Kidney capillary endothelial cell (primary cell): ENCODE data around the gene TNFAIP1.

ENCODE experiments used
- DNase-seq: peaks from one replicate; pipeline ENCODE4 v3.0.0-alpha.2; 2018; ENCODE audit warnings: low spot score

The TNFAIP1 gene

DNA sequence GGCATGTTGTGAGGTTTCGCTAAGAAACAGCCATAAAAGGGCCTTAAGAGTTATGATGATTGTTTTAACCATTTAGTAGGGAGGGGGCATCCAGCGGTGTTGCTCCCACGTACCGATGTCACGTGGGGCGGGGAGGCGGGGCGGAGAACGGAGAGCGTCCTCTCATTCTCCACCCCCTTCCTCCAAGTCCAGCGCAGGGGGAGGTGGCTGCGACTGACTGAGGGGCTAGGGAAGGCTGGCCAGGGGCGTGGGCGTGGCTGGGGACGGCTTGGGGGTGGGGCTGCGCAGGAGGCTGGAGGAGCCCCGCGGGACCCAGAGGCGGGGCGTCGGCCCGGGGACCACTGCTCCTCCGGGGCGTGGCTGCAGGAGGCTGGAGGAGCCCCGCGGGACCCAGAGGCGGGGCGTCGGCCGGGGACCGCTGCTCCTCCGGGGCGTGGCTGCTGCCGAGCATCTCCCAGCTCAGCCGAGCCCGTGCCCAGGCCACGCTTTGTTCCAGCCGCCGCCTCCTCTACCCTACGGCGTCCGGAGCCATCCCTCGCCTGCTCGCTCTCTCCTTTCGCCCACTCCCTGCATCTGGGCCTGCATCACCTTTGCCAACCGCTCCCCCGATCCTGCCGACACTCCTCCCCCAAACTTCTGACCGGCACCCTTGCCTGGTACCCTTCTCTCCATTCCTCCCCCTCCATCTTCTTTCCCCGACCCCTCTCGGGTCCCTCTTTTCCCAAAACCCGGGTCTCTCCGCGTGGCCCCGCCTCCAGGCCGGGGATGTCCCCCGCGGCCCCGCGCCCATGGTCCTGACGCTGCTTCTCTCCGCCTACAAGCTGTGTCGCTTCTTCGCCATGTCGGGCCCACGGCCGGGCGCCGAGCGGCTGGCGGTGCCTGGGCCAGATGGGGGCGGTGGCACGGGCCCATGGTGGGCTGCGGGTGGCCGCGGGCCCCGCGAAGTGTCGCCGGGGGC, 36.0 kb downstream of the TNFAIP1 start, which contains the start of gene SARM1:
TSS of gene SARM1 (plus strand) at position 450 of the 958 bp plus-strand sequence. CDS start at position 789, 339 bp downstream.
- no peak for DNase-seq

DNA sequence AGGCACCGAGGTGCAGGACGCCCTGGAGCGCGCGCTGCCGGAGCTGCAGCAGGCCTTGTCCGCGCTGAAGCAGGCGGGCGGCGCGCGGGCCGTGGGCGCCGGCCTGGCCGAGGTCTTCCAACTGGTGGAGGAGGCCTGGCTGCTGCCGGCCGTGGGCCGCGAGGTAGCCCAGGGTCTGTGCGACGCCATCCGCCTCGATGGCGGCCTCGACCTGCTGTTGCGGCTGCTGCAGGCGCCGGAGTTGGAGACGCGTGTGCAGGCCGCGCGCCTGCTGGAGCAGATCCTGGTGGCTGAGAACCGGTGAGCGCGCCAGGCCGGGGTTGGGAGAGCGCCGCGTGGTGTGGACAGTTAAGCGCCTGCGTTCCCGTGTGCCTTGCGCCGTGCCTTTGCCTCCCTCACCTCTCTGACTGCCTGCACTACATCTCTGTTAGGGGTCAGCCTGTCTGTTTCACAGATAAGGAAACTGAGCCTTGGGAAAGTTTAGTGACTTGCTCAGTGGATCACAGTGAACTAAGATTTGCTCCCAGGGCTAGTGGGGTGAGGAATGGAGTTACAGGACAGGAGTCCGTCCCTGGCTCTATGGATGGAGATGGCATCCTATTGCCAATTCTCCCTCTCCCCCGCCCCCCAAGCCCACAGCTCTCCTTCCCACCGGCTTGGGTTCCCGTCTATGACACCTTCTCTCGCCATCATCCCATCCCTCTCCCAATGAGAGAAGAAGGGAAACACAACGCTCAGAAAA, 36.8 kb downstream of the TNFAIP1 start:
- DNase-seq, result no peak

DNA sequence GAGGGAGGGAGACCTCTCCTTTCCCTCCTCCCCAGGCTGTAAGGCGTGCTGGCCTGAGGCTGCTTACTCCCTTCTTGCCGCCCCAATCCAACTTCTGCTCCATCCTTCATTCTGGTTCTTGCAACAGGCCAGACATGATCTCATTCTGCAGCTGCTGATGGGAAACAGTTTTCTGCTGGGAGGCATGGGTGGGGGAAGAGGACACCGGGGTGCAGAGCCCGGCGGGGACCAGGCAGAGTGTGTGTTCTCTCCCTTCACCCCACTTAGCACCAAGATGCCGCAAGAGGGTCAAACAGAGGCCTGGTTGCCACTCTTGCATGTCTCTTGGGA, 37.3 kb downstream of the TNFAIP1 start:
- DNase-seq, result no peak

DNA sequence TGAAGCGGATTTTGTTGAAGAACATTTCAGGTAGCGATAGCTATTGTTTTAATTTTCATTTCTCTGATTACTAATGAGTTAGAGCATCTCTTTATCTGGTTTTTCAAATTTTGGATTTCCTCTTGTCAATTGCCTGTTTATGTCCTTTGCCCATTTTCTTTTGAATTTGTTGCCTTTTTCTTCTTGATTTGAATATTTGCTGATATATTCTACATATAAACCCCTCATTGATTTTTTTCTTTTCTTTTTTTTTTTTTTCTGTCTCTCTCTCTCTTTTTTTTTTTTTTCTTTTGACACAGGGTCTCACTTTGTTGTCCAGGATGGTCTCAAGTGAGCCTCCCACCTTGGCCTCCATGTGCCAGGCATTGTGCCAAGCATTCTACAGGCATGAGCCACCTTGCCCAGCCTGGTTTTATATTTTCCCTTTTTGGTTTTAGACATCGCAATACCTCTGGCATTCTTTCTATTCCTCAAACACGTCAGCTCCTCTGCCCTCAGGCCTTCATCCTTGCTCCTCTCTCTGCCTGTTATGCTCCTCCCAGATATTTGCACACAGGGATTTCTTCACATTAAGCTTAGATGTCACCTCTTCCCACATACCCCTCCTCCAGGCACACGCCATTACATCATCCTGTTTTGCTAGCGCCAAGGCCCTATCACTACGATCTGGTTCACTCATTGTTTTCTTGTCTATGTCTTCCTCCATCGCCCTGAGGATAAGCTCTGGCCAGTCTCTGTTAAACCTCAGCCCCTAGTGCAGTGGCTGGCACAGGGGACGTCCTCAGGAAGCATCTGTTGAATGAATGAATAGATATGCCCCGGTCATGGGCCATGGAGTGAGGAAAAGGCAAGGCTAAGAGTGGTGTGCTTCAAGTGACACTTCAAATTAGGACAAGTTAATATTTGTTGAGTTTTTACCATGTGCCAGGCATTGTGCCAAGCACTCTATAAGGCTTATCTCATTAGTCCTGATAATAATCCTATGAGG, 44.5 kb downstream of the TNFAIP1 start:
- no peak for DNase-seq

DNA sequence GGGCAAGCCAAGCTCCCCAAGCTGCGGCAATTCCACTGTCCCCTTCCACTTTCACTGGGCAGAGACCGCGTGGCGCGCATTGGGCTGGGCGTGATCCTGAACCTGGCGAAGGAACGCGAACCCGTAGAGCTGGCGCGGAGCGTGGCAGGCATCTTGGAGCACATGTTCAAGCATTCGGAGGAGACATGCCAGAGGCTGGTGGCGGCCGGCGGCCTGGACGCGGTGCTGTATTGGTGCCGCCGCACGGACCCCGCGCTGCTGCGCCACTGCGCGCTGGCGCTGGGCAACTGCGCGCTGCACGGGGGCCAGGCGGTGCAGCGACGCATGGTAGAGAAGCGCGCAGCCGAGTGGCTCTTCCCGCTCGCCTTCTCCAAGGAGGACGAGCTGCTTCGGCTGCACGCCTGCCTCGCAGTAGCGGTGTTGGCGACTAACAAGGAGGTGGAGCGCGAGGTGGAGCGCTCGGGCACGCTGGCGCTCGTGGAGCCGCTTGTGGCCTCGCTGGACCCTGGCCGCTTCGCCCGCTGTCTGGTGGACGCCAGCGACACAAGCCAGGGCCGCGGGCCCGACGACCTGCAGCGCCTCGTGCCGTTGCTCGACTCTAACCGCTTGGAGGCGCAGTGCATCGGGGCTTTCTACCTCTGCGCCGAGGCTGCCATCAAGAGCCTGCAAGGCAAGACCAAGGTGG, 45.7 kb downstream of the TNFAIP1 start:
- peak; percentile 44 for DNase-seq

DNA sequence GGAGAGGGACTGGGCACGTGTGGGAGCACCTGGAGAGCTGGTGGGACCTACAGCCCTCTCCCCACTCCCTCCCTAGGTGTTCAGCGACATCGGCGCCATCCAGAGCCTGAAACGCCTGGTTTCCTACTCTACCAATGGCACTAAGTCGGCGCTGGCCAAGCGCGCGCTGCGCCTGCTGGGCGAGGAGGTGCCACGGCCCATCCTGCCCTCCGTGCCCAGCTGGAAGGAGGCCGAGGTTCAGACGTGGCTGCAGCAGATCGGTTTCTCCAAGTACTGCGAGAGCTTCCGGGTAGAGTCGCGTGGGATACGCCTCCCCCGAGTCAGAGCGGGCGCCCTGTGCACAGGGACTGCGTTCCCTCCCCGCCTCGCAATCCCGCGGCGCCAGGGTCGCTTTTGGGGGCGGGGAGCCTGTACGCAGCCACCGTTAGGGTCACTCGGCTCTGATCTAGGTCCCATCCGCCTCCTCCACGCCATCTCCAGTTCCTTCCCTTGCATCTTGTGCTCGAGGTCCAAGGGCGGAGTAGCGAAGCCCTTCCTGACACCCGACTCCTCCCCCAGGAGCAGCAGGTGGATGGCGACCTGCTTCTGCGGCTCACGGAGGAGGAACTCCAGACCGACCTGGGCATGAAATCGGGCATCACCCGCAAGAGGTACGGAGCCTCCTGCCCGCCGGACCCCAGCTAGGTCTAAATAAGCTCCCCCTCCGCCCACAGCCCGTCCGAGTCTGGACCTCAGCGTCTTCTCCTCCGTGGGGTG, 48.9 kb downstream of the TNFAIP1 start:
- DNase-seq, result no peak

DNA sequence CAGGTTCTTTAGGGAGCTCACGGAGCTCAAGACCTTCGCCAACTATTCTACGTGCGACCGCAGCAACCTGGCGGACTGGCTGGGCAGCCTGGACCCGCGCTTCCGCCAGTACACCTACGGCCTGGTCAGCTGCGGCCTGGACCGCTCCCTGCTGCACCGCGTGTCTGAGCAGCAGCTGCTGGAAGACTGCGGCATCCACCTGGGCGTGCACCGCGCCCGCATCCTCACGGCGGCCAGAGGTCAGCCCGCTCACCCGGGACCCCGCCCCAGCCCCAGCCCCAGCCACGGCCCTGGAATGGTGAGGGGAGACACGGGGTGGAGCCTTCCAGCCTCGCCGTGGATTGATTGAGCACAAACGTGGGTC, 49.5 kb downstream of the TNFAIP1 start:
- DNase-seq, result no peak

DNA sequence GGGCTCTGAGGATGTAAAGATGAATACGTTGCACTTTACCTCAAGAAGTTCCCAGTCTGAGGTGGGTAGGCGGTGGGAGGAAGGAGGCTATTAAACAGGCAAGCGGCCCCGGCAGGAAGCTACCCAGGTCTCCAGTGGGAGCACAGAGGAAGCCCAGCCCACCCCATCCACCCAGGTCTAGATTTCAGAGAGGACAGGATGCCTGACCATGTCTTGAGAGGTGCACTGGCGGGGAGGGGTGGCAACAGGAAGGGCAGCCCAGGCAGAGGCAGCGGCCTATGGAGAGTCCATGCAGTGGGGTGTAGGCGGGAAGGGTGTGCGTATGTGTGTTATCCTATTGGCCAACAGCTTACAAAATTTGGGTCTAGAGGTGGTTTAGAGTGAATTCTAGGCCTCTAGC, 49.8 kb downstream of the TNFAIP1 start:
- no peak for DNase-seq

DNA sequence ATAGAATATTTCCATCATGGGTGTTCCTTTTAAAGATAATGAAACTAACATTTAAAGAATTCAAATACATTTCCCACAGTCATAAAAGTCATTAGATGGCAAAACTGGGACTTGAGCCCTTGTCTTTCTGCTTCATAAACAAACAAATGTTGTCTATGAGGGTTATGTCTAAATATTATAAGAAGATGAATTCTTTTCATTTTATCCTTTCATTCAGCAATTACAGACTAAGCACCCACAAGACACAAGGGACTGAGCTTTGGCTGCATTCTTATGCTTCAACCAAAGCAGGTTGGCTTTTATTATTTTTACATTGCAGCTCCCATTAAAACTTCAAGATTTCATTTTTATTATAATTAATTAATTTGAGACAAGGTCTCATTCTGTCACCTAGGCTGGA, 50.8 kb downstream of the TNFAIP1 start:
- DNase-seq, result no peak

DNA sequence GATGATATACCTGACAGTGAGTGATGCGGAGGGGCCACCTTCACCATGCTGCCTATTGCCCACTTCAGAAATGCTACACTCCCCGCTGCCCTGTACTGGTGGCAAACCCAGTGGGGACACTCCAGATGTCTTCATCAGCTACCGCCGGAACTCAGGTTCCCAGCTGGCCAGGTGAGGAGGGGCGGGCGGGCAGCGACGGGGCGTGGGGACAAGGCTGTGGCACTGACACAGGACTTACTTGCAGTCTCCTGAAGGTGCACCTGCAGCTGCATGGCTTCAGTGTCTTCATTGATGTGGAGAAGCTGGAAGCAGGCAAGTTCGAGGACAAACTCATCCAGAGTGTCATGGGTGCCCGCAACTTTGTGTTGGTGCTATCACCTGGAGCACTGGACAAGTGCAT, 52.5 kb downstream of the TNFAIP1 start:
- DNase-seq, result no peak

DNA sequence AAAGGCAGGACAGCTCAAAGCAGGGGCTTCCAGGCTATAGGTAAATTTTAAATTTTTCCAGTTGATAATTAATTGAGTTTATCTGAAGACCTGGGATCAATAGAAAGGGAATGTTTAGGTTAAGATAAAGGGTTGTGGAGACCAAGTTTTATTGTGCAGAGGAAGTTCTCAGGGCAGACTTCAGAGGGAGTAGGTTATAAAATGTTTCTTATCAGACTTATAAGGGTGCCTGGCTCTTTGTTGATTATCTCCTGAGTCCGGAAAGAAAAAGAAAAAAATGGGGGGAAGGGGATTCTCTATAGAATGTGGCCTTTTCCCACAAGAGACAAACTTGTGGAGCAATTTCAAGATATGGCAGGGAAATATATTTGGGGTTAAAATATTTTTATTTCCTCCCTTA, 54.6 kb downstream of the TNFAIP1 start:
- DNase-seq, result no peak

DNA sequence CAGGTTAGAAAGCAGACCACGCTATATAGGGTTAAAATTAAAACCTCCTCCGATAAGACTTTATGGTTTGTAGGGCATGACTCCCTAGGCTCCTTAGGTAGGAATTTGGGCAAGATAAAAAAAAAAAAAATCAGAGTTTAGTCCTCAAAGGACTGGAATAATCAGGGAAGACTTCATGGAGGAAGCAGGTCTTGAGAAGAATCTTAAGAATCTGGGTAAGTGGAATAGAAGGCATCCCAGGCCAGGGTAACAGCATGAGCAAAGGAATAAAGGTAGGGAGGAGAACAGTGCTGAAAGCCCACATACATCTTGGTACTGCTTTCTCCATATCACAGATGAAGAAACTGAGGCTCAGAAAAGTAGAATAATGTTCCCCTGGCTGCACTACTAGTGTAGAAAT, 55.0 kb downstream of the TNFAIP1 start:
- DNase-seq, result no peak

DNA sequence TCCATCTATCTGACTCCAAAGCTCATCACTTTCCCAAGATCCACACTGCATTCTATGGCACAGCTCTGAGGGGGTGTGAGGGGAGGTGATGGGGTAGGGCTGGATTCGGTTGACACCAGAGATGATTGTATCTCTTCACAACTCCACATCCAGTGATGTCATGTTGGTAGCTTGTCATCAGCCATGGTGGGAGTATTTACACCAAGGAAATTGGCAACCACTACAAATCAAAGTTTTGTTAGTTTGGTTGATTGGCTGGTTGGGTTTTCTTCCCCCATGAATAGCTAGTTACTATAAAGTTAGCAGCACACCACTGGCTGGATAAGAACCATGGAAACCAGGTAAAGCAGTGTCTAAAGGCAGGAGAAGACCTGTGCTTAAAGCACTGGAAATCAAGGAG, 55.4 kb downstream of the TNFAIP1 start:
- no peak for DNase-seq

DNA sequence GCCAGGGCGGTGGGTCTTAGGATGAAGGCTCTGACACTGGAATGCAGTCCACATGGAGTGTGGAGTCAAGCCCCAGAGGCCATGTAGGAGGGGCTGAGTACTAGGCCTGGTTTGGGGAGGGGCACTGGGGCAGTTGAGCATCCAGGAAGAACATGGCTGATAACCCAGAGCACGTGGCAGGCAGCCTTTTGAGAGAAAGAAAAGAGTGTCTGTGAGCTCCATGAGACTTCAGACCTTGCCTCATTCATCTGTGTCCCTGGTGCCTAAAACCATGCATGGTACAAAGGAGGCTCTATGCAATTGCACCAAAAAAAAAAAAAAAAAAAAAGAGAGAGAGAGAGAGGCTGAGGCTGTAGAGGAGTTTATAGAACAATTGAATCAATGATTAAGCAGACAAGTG, 55.8 kb downstream of the TNFAIP1 start:
- DNase-seq, result no peak

DNA sequence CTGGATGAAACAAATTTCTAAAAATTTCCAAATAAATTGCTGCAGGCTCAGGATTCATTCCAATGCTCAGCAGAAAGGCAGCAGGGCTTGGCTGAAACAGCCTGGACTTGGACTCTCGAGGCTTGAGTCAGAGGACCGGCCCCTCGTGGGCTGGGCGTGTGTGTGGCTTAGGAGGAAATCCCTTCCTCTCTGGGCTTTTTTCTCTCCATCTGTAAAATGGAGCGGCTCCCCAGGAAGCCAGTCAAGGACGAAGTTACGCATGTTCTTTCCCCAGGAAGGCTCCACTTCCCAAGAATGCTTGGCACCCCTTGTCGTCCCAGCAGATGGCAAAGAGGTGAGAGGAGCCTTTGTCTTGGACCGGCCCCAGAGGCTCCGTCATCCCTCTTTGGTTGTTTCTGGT, 56.9 kb downstream of the TNFAIP1 start:
- DNase-seq, result no peak

DNA sequence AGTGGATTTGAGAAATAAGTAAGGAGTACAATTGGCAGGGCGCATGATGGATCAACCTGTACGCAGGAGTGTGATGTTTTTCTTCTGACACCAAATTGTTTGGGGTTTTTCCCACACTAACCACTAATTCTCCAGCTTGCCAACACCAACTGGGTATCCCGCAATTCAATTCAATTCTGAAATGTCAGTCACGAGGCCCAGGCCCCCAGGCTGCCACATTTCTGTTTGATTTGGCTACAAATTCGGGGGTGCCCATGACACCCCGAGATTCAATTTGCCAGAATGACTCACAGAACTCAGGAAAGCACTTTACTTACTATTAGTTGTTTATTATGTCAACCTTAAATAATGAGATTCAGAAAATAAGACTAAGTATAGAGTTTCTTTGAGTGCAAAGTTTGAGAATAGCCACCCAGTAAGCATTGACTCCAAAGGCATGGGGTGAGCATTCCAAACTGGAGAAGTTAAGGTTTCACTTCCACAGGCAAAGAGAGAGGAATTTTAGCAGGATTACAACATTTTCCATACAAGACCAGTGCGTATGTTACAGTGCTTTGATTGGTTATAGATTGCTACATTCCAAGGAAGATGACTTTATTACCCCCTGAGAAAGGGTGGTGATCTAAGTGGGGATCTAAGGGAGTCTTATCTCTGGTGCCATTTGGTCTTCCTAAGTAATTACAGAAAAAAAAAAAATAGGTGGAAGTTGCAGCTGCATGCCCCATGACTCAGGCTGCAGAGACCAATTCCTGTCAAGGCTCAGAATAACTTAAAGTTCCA, 59.0 kb downstream of the TNFAIP1 start:
- DNase-seq, result peak; percentile 16

DNA sequence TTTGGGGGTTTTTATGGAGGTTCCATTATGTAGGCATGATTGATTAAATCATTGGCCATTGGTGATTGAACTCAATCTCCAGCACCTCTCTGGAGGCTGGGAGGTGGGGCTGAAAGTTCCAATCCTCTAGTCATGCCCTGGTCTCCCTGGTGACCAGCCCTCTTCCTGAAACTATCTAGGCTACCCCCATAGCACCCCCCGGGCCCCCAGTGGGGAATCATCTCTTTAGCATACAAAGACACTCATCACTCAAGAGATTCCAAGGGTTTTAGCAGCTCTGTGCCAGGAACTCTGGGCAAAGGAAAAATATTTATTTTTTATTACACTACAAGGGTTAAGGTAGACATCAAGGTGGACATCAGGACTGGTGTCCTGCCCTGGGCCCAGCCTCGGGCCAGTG, 59.9 kb downstream of the TNFAIP1 start:
- no peak for DNase-seq

DNA sequence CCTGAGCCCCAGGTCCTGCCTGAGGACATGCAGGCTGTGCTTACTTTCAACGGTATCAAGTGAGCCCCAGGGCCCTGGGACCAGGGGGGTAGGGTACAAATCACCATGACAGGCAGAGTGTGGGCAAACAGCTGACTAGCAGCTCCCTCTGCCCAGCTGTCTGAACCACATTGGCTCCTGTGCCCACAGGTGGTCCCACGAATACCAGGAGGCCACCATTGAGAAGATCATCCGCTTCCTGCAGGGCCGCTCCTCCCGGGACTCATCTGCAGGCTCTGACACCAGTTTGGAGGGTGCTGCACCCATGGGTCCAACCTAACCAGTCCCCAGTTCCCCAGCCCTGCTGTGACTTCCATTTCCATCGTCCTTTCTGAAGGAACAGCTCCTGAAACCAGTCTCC, 60.4 kb downstream of the TNFAIP1 start:
- DNase-seq, result no peak
